Measurements from ENCODE around the gene GPR89B.
"Not testable (repeated sequence)": the region's sequence is repeated elsewhere in the genome, so short reads cannot be mapped to it uniquely, and the experiment has no call there.

The GPR89B gene

GRCh38 chr1:148027004-148027403 is 98.8 kb downstream of the GPR89B start:
- FAIRE-seq; DNase-seq (ENCODE audit: low spot score): not testable (repeated sequence)

GRCh38 chr1:148032247-148032646 is 104.0 kb downstream of the GPR89B start:
- DNase-seq (ENCODE audit: low spot score); FAIRE-seq: not testable (repeated sequence)

GRCh38 chr1:148032690-148033089 is 104.5 kb downstream of the GPR89B start:
- FAIRE-seq; DNase-seq (ENCODE audit: low spot score): not testable (repeated sequence)

DNA sequence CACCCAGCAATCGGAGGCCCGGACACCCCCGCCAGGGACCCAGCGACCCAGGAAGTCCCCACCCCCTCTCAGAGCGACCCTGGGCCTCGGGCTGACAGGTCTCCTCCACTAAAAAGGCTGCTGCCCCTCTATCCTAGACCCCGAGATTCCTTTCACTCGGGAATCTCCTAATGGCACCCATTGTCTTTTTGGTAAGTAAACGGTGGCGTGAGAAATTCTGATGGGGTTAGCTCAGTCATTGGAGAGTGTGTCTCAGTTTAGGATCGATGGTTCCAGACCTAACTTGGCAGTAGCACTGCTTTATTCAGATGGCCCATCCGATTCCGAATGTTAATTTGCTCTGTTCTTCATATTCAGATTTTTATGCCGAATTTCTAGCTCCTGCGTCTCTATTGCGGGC is 104.9 kb downstream of the GPR89B start:
- DNase-seq (ENCODE audit: low spot score); FAIRE-seq: not testable (repeated sequence)

DNA sequence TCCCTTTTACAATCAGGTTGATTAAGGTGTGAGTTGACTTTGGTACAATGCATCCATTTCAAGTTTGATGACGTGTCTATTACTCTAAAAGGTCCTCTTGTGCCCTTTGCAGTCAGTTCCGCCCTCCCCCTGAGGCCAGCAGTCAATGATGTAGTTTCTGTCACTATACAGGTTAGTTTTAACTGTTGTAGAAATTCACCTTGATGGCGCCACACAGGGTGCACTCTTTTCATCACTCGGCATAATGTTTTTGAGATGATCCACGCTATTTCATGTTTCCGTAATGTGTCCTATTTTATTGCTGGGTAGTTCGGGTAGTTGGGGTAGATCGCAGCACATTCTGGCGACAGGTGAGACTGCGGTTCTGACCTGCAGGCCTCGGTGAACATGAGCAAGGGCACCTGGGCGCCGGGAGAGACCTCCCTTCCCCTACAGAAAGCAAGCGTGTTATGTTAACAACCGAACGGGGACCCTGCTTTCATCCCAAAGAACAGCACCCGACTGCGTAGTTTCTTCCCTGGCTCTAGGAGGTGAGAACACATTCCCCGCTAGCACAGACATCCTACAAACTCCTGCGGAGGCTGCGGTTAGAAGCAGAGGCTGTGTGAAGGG is 109.7 kb downstream of the GPR89B start:
- DNase-seq (ENCODE audit: low spot score); FAIRE-seq: not testable (repeated sequence)

GRCh38 chr1:148038462-148039333 is 110.5 kb downstream of the GPR89B start:
- not testable (repeated sequence) for FAIRE-seq; DNase-seq (ENCODE audit: low spot score)
